GM19099 (cell line): ENCODE results near the gene CNPY4.

Experiments
- POLR2A ChIP-seq: IDR thresholded peaks from 3 replicates; pipeline ENCODE4 v1.6.1; 2011; ENCODE audit warnings: low read depth; ENCODE audit not compliant: insufficient read length; ENCODE audit errors: extremely low read depth

Gene CNPY4

GRCh38 chr7:100126239-100126930 is 7.0 kb downstream of the CNPY4 start:
- no peak for TF ChIP-seq POLR2A

- TF ChIP-seq POLR2A, result peak; percentile 81
Observed at GRCh38 chr7:100126931-100127865, 7.8 kb downstream of the CNPY4 start, which contains the start of gene MBLAC1. Gene MBLAC1, plus strand, starts transcription at chr7:100126967. Its CDS starts 429 bp downstream, at chr7:100127396.

- no peak for TF ChIP-seq POLR2A
Observed at GRCh38 chr7:100127866-100128636, 8.6 kb downstream of the CNPY4 start.

- no peak for TF ChIP-seq POLR2A
Observed at GRCh38 chr7:100128637-100128963, 9.2 kb downstream of the CNPY4 start.

- no peak for TF ChIP-seq POLR2A
Observed at GRCh38 chr7:100130608-100131453, 11.4 kb downstream of the CNPY4 start.

- TF ChIP-seq POLR2A, result no peak
Observed at GRCh38 chr7:100132126-100132525, 12.7 kb downstream of the CNPY4 start.

- no peak for TF ChIP-seq POLR2A
Observed at GRCh38 chr7:100132697-100133151, 13.3 kb downstream of the CNPY4 start.

GRCh38 chr7:100137851-100138760 is 18.7 kb downstream of the CNPY4 start:
- no peak for TF ChIP-seq POLR2A

GRCh38 chr7:100141555-100141949 is 22.1 kb downstream of the CNPY4 start:
- no peak for TF ChIP-seq POLR2A

- TF ChIP-seq POLR2A, result no peak
Observed at GRCh38 chr7:100142461-100142860, 23.0 kb downstream of the CNPY4 start.

GRCh38 chr7:100147278-100147677 is 27.8 kb downstream of the CNPY4 start:
- TF ChIP-seq POLR2A, result no peak

- TF ChIP-seq POLR2A, result no peak
Observed at GRCh38 chr7:100148225-100148558, 28.8 kb downstream of the CNPY4 start.

GRCh38 chr7:100148559-100149328 is 29.3 kb downstream of the CNPY4 start, which contains the start of gene LAMTOR4:
Gene LAMTOR4, plus strand, starts transcription at chr7:100148918. Its CDS starts 55 bp downstream, at chr7:100148973.
- peak; percentile 89 for TF ChIP-seq POLR2A
